T-helper 17 cell (primary cell): ENCODE measurements around the gene ADAMTS17. TPM values are rescaled to one million over a fixed set of nuclear protein-coding genes. Genes with fewer than 3 reads are reported as not detected.

Experiments
- ATAC-seq: fragments of 150-1000 bp; cut with Tn5 transposase; 2 replicates; pipeline ENCODE4 v1.10.0; 2021; ENCODE audit warnings: mild to moderate bottlenecking, moderate library complexity
- DNase-seq, 3 donors: peaks; one replicate each; pipeline versions ENCODE4 v3.0.0 to v3.0.0-alpha.2; 2020 to 2021
- H3K9me3 ChIP-seq: one replicate; pipeline ENCODE4 v1.7.0; 2013; ENCODE audit warnings: low read length, mild to moderate bottlenecking; ENCODE audit not compliant: control insufficient read depth, poor library complexity, severe bottlenecking
- H3K27ac Mint-ChIP-seq: one replicate; pipeline ENCODE4 v1.8.0; 2022; ENCODE audit warnings: mild to moderate bottlenecking, moderate library complexity, mixed read lengths
- H3K27me3 Mint-ChIP-seq: one replicate; pipeline ENCODE4 v1.8.0; 2022; ENCODE audit warnings: mixed read lengths
- H3K36me3 Mint-ChIP-seq: one replicate; pipeline ENCODE4 v1.8.0; 2022; ENCODE audit warnings: low read depth, mixed read lengths
- H3K4me1 Mint-ChIP-seq: one replicate; pipeline ENCODE4 v1.8.0; 2022; ENCODE audit warnings: mild to moderate bottlenecking, mixed read lengths
- H3K4me3 Mint-ChIP-seq: one replicate; pipeline ENCODE4 v1.8.0; 2022; ENCODE audit warnings: mild to moderate bottlenecking, moderate library complexity, mixed read lengths
- total RNA-seq, 4 donors: library from RNA in 2 of 4; stranded (reverse) in 2 of 4; gene quantifications; one replicate each; pipeline ENCODE4 v1.2.3 and lab custom pipeline; 2022 to 2026

The ADAMTS17 gene
- total RNA-seq, 2 donors from 2014 or later = 8.1 to 10.6 TPM

DNA sequence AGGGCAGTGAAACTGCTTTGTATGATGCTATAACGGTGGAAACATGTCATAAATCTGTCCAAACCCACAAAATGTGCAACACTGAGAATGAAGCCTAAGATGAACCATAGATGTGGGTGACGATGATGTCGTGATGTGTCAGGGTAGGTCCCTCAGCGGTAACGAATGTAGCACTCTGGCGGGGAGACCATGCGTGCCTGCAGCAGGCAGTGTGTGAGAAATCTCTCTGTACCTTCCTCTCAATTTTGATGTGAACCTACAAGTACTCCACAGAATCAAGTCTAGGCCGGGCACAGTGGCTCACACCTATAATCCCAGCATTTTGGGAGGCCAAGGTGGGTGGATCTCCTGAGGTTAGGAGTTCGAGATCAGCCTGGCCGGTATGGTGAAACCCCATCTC, 340.4 kb downstream of the ADAMTS17 start:
- ATAC-seq = no peak
- no peaks in the 10 kb centered on the region for H3K27me3 Mint-ChIP-seq

GRCh38 chr15:99999282-100000070, 342.3 kb downstream of the ADAMTS17 start:
- DNase-seq (no peak), ATAC-seq (no peak)
- Mint-ChIP-seq H3K36me3 (no peaks in the 10 kb centered on the region), H3K27me3 (no peaks in the 10 kb centered on the region), H3K4me3 (no peak overlapping the region), H3K27ac (no peak overlapping the region), H3K4me1 (no peaks in the 10 kb centered on the region)
- no peaks in the 10 kb centered on the region for H3K9me3 ChIP-seq

More for the DNA sequence above, 340.4 kb downstream of the ADAMTS17 start:
- H3K9me3 ChIP-seq = no peaks in the 10 kb centered on the region
- DNase-seq = no peak
- H3K27ac Mint-ChIP-seq = no peak overlapping the region
- H3K36me3 Mint-ChIP-seq = no peaks in the 10 kb centered on the region
- no peak overlapping the region for H3K4me3 Mint-ChIP-seq
- no peaks in the 10 kb centered on the region for H3K4me1 Mint-ChIP-seq

DNA sequence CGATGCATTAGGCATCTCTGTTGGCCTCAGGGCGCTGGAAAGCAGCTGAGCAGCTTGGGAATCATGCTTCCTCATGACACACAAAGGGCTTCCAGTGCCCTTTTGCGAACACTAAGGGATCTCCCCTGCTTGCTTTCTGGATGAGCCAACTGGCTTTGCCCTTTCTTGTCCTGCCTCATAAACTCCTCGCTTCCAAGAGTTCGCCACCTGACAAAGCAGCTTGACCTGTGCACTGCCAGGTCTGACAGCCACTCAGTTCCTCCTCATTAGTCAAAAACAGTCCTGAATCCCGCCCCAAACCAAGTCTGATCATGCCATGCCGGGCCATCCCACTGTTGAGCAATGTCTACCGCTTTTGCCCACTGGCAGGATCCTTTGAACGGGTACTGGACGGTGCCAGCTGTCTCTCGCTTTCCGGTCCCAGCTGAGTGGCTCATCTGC, 343.1 kb downstream of the ADAMTS17 start:
- no peaks in the 10 kb centered on the region for H3K36me3 Mint-ChIP-seq
- no peak for DNase-seq
- no peak for ATAC-seq
- no peaks in the 10 kb centered on the region for H3K27me3 Mint-ChIP-seq
- no peaks in the 10 kb centered on the region for H3K9me3 ChIP-seq
- H3K4me3 Mint-ChIP-seq = no peak overlapping the region
- no peak overlapping the region for H3K27ac Mint-ChIP-seq
- no peaks in the 10 kb centered on the region for H3K4me1 Mint-ChIP-seq

DNA sequence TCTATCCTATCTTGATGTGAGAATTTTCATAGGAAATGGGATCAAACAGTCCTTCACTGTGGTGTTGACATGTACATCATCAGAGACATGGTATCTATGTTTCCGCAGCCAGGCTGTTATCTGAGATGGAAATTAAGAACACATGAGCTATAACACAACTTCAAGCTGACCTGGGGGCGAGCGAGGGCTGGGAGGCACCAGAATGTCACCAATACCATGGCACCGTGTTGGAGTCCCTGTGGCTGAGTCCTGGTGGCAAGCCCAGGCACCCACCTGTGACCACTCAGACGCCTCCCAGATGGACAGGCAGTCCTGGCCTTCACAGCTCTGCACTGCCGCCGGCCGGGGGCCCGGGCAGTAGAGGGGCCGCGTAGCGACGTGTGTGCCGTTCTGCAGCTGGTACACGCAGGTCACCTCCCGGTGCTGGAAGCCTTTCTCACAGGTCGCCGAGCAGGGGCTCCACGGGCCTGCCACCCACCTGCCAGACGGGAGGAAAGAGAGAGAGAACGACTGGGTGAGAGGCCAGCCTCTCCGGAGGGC, 344.6 kb downstream of the ADAMTS17 start:
- no peaks in the 10 kb centered on the region for H3K36me3 Mint-ChIP-seq
- no peak for DNase-seq
- no peak for ATAC-seq
- H3K4me1 Mint-ChIP-seq = peaks cover 2% of the 10 kb centered on the region
- H3K4me3 Mint-ChIP-seq = no peak overlapping the region
- no peaks in the 10 kb centered on the region for H3K27me3 Mint-ChIP-seq
- no peak overlapping the region for H3K27ac Mint-ChIP-seq
- H3K9me3 ChIP-seq = no peaks in the 10 kb centered on the region

DNA sequence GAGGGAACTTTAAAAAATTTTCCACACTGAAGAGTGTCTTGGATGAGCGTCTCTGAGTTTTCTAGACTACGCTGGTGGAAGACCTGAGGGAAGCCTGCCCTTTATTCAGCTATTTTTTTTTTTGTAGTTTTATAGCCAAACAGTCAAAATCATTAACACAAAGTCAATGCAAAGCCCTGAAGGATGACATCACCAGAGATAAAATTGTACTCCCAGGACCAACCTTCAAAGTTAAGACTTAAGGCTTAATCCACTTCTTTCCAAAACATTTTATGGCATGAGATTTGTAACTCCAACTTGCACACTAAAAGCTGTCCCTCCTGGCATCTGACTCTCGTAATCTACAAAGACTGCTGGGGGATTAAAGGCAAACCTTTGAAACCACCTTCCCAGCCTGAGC, 345.1 kb downstream of the ADAMTS17 start:
- ATAC-seq (no peak), DNase-seq (no peak)
- Mint-ChIP-seq H3K27ac (no peak overlapping the region), H3K36me3 (peaks cover 1% of the 10 kb centered on the region), H3K4me3 (no peak overlapping the region), H3K27me3 (no peaks in the 10 kb centered on the region), H3K4me1 (peaks cover 2% of the 10 kb centered on the region)
- H3K9me3 ChIP-seq = no peaks in the 10 kb centered on the region

GRCh38 chr15:99995543-99995942, 346.2 kb downstream of the ADAMTS17 start:
- Mint-ChIP-seq H3K27me3 (no peaks in the 10 kb centered on the region), H3K36me3 (peaks cover 3% of the 10 kb centered on the region)
- ATAC-seq = no peak

GRCh38 chr15:99994849-99995248, 346.9 kb downstream of the ADAMTS17 start:
- H3K9me3 ChIP-seq = no peaks in the 10 kb centered on the region
- ATAC-seq (no peak), DNase-seq (no peak)
- peaks cover 3% of the 10 kb centered on the region for H3K36me3 Mint-ChIP-seq
- H3K4me3 Mint-ChIP-seq = no peak overlapping the region
- H3K27me3 Mint-ChIP-seq = no peaks in the 10 kb centered on the region
- H3K27ac Mint-ChIP-seq = no peak overlapping the region
- H3K4me1 Mint-ChIP-seq = peaks cover 2% of the 10 kb centered on the region

More at GRCh38 chr15:99995543-99995942, 346.2 kb downstream of the ADAMTS17 start:
- peaks cover 2% of the 10 kb centered on the region for H3K4me1 Mint-ChIP-seq
- H3K4me3 Mint-ChIP-seq = no peak overlapping the region
- H3K27ac Mint-ChIP-seq = no peak overlapping the region
- H3K9me3 ChIP-seq = no peaks in the 10 kb centered on the region
- no peak for DNase-seq

DNA sequence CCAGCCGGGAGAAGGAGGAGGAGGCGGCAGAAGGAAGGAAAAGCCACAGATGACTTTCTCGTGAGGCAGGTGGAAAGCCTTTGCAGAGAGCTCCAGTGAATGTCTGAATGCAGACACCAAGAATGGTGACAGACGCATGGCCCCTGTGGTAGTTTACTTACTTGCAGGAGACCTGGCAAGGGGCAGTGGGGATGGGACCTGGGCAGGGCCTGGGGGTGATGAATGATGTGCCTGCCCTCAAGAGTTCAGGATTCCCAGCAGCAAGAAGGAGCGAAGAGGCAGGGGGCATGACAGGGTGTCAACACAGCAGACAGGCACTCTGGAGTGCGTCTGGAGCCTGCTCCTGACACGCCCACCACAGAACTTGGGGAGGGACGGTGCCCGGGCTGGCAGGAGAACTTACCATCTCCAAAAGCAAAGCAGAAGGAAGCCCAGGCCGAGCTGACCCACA, 348.1 kb downstream of the ADAMTS17 start:
- H3K27me3 Mint-ChIP-seq = no peaks in the 10 kb centered on the region
- H3K27ac Mint-ChIP-seq = no peak overlapping the region
- ATAC-seq (no peak), DNase-seq (no peak)
- no peaks in the 10 kb centered on the region for H3K9me3 ChIP-seq
- H3K36me3 Mint-ChIP-seq = peaks cover 3% of the 10 kb centered on the region
- peaks cover 2% of the 10 kb centered on the region for H3K4me1 Mint-ChIP-seq
- H3K4me3 Mint-ChIP-seq = no peak overlapping the region

DNA sequence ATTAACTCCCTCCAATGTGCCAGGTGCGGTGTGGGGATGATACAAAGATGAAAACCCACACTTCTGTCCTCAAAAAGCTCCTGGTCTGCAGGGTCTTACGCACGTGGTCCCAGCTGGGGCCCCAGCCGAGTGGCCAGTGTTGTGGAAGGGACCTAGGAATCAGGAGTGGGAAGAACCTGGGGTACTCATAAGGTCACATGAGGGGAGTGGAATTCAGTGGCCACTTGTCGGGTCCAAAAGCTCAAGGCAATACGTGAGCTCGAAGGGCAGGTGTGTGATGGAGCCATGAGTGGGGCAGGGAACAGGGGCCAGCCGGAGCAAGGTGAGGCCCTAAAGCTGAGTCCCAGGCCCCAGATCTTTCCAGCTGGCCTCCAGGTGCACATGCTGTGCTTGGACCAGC, 348.5 kb downstream of the ADAMTS17 start:
- H3K4me1 Mint-ChIP-seq = peaks cover 2% of the 10 kb centered on the region
- H3K36me3 Mint-ChIP-seq = peaks cover 3% of the 10 kb centered on the region
- no peaks in the 10 kb centered on the region for H3K27me3 Mint-ChIP-seq
- DNase-seq = no peak
- no peak overlapping the region for H3K4me3 Mint-ChIP-seq
- no peaks in the 10 kb centered on the region for H3K9me3 ChIP-seq
- ATAC-seq = no peak
- no peak overlapping the region for H3K27ac Mint-ChIP-seq

DNA sequence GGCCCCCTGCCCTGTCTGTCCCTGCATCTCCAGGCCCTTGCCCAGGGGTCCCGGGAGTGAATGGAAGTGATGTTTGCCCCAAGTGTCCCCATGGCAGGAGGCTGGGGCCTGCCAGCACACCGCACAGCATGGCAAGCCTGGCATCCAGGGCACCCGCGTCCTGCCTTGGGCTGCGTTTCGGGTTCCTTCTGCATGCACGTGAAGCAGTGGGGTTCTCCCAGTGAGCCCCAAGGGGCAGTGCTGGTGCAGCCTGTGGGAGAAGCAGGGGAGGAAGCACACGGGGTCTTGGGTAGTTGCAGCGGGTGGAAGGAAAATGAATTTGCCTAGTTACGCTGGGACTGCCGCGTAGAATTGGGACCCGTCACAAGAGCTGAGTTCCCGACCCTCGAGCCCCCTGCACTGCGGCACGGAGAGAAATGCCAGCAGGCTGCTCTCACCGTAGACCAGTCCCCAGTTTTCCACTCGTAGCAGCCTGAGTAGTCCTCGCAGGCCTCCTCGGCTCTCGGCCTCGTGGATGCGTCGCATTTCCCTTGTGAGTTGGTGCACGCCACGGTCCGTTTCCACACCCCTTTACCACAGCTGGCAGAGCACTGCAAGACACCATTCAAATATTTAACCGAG, 349.1 kb downstream of the ADAMTS17 start:
- Mint-ChIP-seq H3K4me1 (peaks cover 2% of the 10 kb centered on the region), H3K4me3 (no peak overlapping the region), H3K27me3 (no peaks in the 10 kb centered on the region), H3K27ac (no peak overlapping the region), H3K36me3 (peaks cover 3% of the 10 kb centered on the region)
- no peaks in the 10 kb centered on the region for H3K9me3 ChIP-seq
- DNase-seq (no peak), ATAC-seq (no peak)

DNA sequence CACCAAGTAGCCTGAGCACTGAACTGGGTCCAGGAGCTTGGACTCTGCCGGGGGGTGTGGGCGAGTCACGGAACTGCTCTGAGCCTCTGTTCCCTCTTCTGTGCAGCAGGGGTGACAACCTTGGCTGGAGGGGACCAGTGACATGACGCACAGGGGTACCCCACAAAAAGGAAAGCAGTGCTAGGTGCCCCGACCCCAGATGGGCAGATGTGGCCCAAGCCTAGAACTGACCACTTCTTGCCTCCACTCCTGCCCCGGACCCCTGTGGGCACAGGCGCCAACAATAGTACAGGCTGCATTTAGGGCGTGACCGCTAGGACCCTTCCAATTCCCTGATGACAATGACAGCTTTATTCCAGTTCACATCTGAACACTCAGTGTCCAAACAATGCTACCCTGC, 352.7 kb downstream of the ADAMTS17 start:
- ATAC-seq = no peak
- Mint-ChIP-seq H3K4me1 (peaks cover 2% of the 10 kb centered on the region), H3K4me3 (no peak overlapping the region), H3K27ac (no peak overlapping the region), H3K36me3 (peaks cover 3% of the 10 kb centered on the region), H3K27me3 (peaks cover 5% of the 10 kb centered on the region)
- DNase-seq = no peak
- no peaks in the 10 kb centered on the region for H3K9me3 ChIP-seq

- no peak for DNase-seq
- Mint-ChIP-seq H3K27me3 (peaks cover 5% of the 10 kb centered on the region), H3K4me3 (no peak overlapping the region), H3K4me1 (no peaks in the 10 kb centered on the region), H3K36me3 (peaks cover 3% of the 10 kb centered on the region), H3K27ac (no peak overlapping the region)
- no peak for ATAC-seq
- H3K9me3 ChIP-seq = no peaks in the 10 kb centered on the region
These were observed 354.1 kb downstream of the ADAMTS17 start for GRCh38 chr15:99987701-99988100.

- no peak for ATAC-seq
- H3K4me1 Mint-ChIP-seq = no peaks in the 10 kb centered on the region
- no peaks in the 10 kb centered on the region for H3K9me3 ChIP-seq
- peaks cover 5% of the 10 kb centered on the region for H3K27me3 Mint-ChIP-seq
- H3K36me3 Mint-ChIP-seq = peaks cover 3% of the 10 kb centered on the region
- no peak for DNase-seq
- H3K27ac Mint-ChIP-seq = no peak overlapping the region
- H3K4me3 Mint-ChIP-seq = no peak overlapping the region
These were observed 354.7 kb downstream of the ADAMTS17 start for GRCh38 chr15:99987119-99987506.
